Measurements from ENCODE around the gene ACOT7.

The ACOT7 gene

GRCh38 chr1:6272452-6272851 is 121.1 kb downstream of the ACOT7 start:
- Histone ChIP-seq H3F3A (ENCODE audit: insufficient read depth) (no peaks in the 10 kb centered on the region), H4K20me1 (ENCODE audit: low read depth, low read length) (no peaks in the 10 kb centered on the region), H3K36me3 (ENCODE audit: low read length) (no peaks in the 10 kb centered on the region), H3K27ac (ENCODE audit: low read depth, low read length) (no peak overlapping the region), H3K9me3 (ENCODE audit: insufficient read depth, low read length) (no peaks in the 10 kb centered on the region), H3K4me2 (ENCODE audit: low read depth, low read length, poor library complexity, severe bottlenecking) (no peak overlapping the region), H3K4me3 (ENCODE audit: insufficient read depth, low read length, poor library complexity, severe bottlenecking) (no peak overlapping the region), H2AFZ (ENCODE audit: low read depth, low read length, severe bottlenecking) (no peak overlapping the region), H3K27me3 (ENCODE audit: low read length) (no peaks in the 10 kb centered on the region), H3K79me2 (ENCODE audit: insufficient read depth, low read length) (no peaks in the 10 kb centered on the region), H3K9me2 (replicated peaks; ENCODE audit: insufficient read depth, low read length) (no peaks in the 10 kb centered on the region), H3K9ac (ENCODE audit: low read length) (no peak overlapping the region)
- no peak for TF ChIP-seq EZH2phosphoT487 (conservative IDR thresholded peaks at IDR 0.05; ENCODE audit: low read length)
- TF ChIP-seq CTCF (IDR thresholded peaks at IDR 0.05; ENCODE audit: insufficient read depth, low read length, poor library complexity, severe bottlenecking), result no peak

DNA sequence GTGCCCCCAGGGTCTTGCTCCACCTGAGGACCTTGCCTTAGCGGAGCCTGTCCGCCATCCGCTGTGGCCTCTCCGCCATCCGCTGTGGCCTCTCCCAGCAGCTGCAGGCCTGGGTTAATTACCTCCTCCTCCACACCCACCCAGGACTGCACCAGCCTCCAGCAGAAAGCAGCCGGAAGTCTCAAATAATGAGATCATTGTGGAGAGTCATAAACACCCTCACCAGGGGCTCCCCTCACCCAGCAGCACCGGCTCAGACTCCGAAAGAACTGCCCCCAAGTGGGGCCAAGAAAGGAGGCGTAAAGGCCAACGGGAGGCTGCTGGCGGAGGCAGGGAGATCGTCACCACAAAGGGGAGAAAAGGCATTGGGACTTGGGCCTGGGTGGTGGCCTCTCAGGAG is 122.0 kb downstream of the ACOT7 start:
- Histone ChIP-seq H3K9ac (ENCODE audit: low read length) (no peak overlapping the region), H3K27ac (ENCODE audit: low read depth, low read length) (no peak overlapping the region), H3F3A (ENCODE audit: insufficient read depth) (no peaks in the 10 kb centered on the region), H3K9me2 (replicated peaks; ENCODE audit: insufficient read depth, low read length) (no peaks in the 10 kb centered on the region), H4K20me1 (ENCODE audit: low read depth, low read length) (no peaks in the 10 kb centered on the region), H3K4me3 (ENCODE audit: insufficient read depth, low read length, poor library complexity, severe bottlenecking) (no peak overlapping the region), H3K4me2 (ENCODE audit: low read depth, low read length, poor library complexity, severe bottlenecking) (no peak overlapping the region), H2AFZ (ENCODE audit: low read depth, low read length, severe bottlenecking) (no peak overlapping the region), H3K36me3 (ENCODE audit: low read length) (no peaks in the 10 kb centered on the region), H3K27me3 (ENCODE audit: low read length) (no peaks in the 10 kb centered on the region), H3K79me2 (ENCODE audit: insufficient read depth, low read length) (no peaks in the 10 kb centered on the region), H3K9me3 (ENCODE audit: insufficient read depth, low read length) (no peaks in the 10 kb centered on the region)
- no peak for TF ChIP-seq EZH2phosphoT487 (conservative IDR thresholded peaks at IDR 0.05; ENCODE audit: low read length)
- no peak for TF ChIP-seq CTCF (IDR thresholded peaks at IDR 0.05; ENCODE audit: insufficient read depth, low read length, poor library complexity, severe bottlenecking)

DNA sequence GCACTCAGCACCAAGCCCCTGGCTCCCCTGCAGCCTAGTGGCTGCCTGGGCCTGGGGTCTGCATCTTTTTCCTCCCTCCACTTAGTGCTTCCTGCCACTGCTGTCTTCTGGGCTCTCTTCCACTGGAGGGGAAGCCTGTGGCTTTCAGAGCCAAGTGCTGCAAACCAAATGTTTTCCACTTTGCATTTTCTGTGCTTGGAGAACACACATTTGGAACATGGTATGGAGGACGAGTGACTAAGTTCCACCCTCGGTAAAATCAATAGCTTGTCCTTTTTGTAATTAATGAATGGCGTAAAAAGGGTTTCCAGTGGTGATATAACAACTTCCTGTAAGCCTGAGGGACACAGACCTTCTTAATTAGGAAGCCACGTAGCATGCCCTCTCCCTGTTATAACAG is 122.6 kb downstream of the ACOT7 start:
- Histone ChIP-seq H3F3A (ENCODE audit: insufficient read depth) (no peaks in the 10 kb centered on the region), H3K27ac (ENCODE audit: low read depth, low read length) (no peak overlapping the region), H3K4me3 (ENCODE audit: insufficient read depth, low read length, poor library complexity, severe bottlenecking) (no peak overlapping the region), H3K9me2 (replicated peaks; ENCODE audit: insufficient read depth, low read length) (no peaks in the 10 kb centered on the region), H3K9ac (ENCODE audit: low read length) (no peak overlapping the region), H3K36me3 (ENCODE audit: low read length) (no peaks in the 10 kb centered on the region), H4K20me1 (ENCODE audit: low read depth, low read length) (no peaks in the 10 kb centered on the region), H3K4me2 (ENCODE audit: low read depth, low read length, poor library complexity, severe bottlenecking) (no peak overlapping the region), H2AFZ (ENCODE audit: low read depth, low read length, severe bottlenecking) (no peak overlapping the region), H3K27me3 (ENCODE audit: low read length) (no peaks in the 10 kb centered on the region), H3K79me2 (ENCODE audit: insufficient read depth, low read length) (no peaks in the 10 kb centered on the region), H3K9me3 (ENCODE audit: insufficient read depth, low read length) (no peaks in the 10 kb centered on the region)
- no peak for TF ChIP-seq EZH2phosphoT487 (conservative IDR thresholded peaks at IDR 0.05; ENCODE audit: low read length)
- TF ChIP-seq CTCF (IDR thresholded peaks at IDR 0.05; ENCODE audit: insufficient read depth, low read length, poor library complexity, severe bottlenecking), result no peak

GRCh38 chr1:6270401-6270800 is 123.2 kb downstream of the ACOT7 start:
- Histone ChIP-seq H3K9me2 (replicated peaks; ENCODE audit: insufficient read depth, low read length) (no peaks in the 10 kb centered on the region), H2AFZ (ENCODE audit: low read depth, low read length, severe bottlenecking) (no peak overlapping the region), H4K20me1 (ENCODE audit: low read depth, low read length) (no peaks in the 10 kb centered on the region), H3K79me2 (ENCODE audit: insufficient read depth, low read length) (no peaks in the 10 kb centered on the region), H3K27me3 (ENCODE audit: low read length) (no peaks in the 10 kb centered on the region), H3K9ac (ENCODE audit: low read length) (no peak overlapping the region), H3K4me3 (ENCODE audit: insufficient read depth, low read length, poor library complexity, severe bottlenecking) (no peak overlapping the region), H3K4me2 (ENCODE audit: low read depth, low read length, poor library complexity, severe bottlenecking) (no peak overlapping the region), H3K27ac (ENCODE audit: low read depth, low read length) (no peak overlapping the region), H3F3A (ENCODE audit: insufficient read depth) (no peaks in the 10 kb centered on the region), H3K9me3 (ENCODE audit: insufficient read depth, low read length) (no peaks in the 10 kb centered on the region), H3K36me3 (ENCODE audit: low read length) (no peaks in the 10 kb centered on the region)
- TF ChIP-seq EZH2phosphoT487 (conservative IDR thresholded peaks at IDR 0.05; ENCODE audit: low read length), result no peak
- TF ChIP-seq CTCF (IDR thresholded peaks at IDR 0.05; ENCODE audit: insufficient read depth, low read length, poor library complexity, severe bottlenecking), result no peak

Measured in SU-DHL-6 (cell line).